Tibial nerve (tissue), 4 donors: ENCODE data around the gene SRSF3.

Source experiments
- EP300 ChIP-seq, 2 donors: sonication (generic); formaldehyde crosslinking; IDR thresholded peaks; one replicate each; pipeline ENCODE4 v1.6.1; 2017; ENCODE audit warnings: antibody characterized with exemption in 2 of 2, mild to moderate bottlenecking in 1 of 2
- POLR2A ChIP-seq, 2 donors: fragments of 450-650 bp; IDR thresholded peaks; one replicate each; pipeline ENCODE4 v1.6.1; 2017; ENCODE audit warnings: antibody characterized with exemption in 2 of 2, mild to moderate bottlenecking in 2 of 2, moderate library complexity in 2 of 2
- TF ChIP-seq, protein P1 (sequence below), 5 experiments: fragments of 200-600 bp in 3 of 5; fragments of 450-650 bp in 2 of 5; sonication (generic) in 3 of 5; IDR thresholded peaks; one replicate each; pipeline ENCODE4 v1.5.1; 2016 to 2019; ENCODE audit warnings: antibody characterized with exemption in 5 of 5, mild to moderate bottlenecking in 3 of 5, moderate library complexity in 2 of 5

DNA sequence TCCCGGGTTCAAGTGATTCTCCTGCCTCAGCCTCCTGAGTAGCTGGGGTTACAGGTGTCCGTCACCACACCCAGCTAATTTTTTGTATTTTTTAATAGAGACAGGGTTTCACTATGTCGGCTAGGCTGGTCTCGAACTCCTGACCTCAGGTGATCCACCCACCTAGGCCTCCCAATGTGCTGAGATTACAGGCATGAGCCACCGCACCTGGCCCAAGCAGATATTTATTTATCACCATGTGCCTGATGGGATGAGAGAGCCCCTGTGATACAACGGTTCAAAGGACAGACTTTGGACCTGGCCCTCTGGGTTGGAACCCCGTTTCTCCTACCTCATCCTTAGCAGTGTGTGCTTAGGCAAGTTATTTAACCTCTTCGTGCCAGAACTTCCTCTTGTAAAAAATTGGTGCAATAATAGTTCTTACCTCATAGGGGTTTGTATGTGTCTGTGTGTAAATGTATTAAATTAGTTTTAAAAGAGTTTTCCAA lies 27.7 kb upstream of the SRSF3 start:
- TF ChIP-seq, protein P1, sequence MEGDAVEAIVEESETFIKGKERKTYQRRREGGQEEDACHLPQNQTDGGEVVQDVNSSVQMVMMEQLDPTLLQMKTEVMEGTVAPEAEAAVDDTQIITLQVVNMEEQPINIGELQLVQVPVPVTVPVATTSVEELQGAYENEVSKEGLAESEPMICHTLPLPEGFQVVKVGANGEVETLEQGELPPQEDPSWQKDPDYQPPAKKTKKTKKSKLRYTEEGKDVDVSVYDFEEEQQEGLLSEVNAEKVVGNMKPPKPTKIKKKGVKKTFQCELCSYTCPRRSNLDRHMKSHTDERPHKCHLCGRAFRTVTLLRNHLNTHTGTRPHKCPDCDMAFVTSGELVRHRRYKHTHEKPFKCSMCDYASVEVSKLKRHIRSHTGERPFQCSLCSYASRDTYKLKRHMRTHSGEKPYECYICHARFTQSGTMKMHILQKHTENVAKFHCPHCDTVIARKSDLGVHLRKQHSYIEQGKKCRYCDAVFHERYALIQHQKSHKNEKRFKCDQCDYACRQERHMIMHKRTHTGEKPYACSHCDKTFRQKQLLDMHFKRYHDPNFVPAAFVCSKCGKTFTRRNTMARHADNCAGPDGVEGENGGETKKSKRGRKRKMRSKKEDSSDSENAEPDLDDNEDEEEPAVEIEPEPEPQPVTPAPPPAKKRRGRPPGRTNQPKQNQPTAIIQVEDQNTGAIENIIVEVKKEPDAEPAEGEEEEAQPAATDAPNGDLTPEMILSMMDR (IDR thresholded peaks at IDR 0.05), result no peak
- TF ChIP-seq POLR2A (IDR thresholded peaks at IDR 0.05) (no peak), EP300 (IDR thresholded peaks at IDR 0.05) (no peak)
